HUES6 (cell line): Measurements from ENCODE around the gene ASCC1.
"Not testable (repeated sequence)": the region's sequence is repeated elsewhere in the genome, so short reads cannot be mapped to it uniquely, and the experiment has no call there.

ENCODE experiments used
- H3K27ac ChIP-seq: 2 replicates; pipeline ENCODE4 v1.7.0; 2013; ENCODE audit warnings: low read depth, mild to moderate bottlenecking, low read length, inconsistent platforms
- H3K27me3 ChIP-seq: 2 replicates; pipeline ENCODE4 v1.6.1; 2013; ENCODE audit warnings: low read length; ENCODE audit not compliant: control insufficient read depth, insufficient read depth
- H3K36me3 ChIP-seq: 2 replicates; pipeline ENCODE4 v1.6.1; 2013; ENCODE audit warnings: low read length; ENCODE audit not compliant: control insufficient read depth, insufficient read depth
- H3K4me1 ChIP-seq: 2 replicates; pipeline ENCODE4 v1.6.1; 2013; ENCODE audit warnings: low read length; ENCODE audit not compliant: control insufficient read depth, insufficient read depth
- H3K4me3 ChIP-seq: 2 replicates; pipeline ENCODE4 v1.5.1; 2013; ENCODE audit warnings: low read depth, low read length
- H3K9ac ChIP-seq: one replicate; pipeline ENCODE4 v1.6.1; 2013; ENCODE audit warnings: mild to moderate bottlenecking, low read length
- H3K9me3 ChIP-seq: 2 replicates; pipeline ENCODE4 v1.6.1; 2013; ENCODE audit warnings: low read depth, low read length; ENCODE audit not compliant: control insufficient read depth, insufficient read depth

The ASCC1 gene

DNA sequence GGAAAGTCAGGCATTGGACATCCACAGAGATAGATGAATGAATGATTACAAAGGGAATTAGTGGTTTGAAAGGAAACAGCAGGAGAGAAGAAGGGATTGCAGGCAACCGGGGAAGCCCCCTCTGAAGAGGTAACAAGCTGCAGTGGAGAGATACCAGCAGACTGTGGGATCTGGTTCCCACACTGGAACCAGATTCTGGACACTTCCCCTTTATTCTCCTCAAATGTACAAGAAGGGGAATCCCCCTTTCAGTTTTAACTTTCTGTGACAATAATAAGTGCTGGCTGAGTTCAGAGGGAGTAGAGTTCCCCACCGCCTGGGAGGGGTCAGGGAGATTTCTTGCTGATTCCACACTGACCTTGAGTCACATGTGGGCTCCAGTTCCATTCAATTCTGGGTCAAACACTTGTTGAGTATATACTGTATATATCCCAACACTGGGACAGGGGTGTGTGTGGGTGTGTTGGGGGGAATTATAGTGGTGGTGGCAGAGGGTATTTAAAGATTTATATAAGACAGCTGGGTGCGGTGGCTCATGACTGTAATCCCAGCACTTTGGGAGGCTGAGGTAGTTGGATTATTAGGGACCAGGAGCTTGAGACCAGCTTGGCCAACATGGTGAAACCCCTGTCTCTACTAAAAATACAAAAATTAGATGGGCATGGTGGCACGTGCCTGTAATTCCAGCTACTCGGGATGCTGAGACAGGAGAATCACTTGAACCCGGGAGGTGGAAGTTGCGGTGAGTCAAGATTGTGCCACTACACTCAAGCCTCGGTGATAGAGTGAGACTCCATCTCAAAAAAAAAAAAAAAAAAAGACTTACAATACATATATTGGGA is 41.2 kb upstream of the ASCC1 start:
- H3K4me3 ChIP-seq, result no peak overlapping the region
- H3K9me3 ChIP-seq, result no peaks in the 10 kb centered on the region
- H3K27me3 ChIP-seq, result no peaks in the 10 kb centered on the region
- H3K27ac ChIP-seq, result no peak overlapping the region
- no peaks in the 10 kb centered on the region for H3K36me3 ChIP-seq
- H3K9ac ChIP-seq, result no peak overlapping the region
- peaks cover 43% of the 10 kb centered on the region for H3K4me1 ChIP-seq

DNA sequence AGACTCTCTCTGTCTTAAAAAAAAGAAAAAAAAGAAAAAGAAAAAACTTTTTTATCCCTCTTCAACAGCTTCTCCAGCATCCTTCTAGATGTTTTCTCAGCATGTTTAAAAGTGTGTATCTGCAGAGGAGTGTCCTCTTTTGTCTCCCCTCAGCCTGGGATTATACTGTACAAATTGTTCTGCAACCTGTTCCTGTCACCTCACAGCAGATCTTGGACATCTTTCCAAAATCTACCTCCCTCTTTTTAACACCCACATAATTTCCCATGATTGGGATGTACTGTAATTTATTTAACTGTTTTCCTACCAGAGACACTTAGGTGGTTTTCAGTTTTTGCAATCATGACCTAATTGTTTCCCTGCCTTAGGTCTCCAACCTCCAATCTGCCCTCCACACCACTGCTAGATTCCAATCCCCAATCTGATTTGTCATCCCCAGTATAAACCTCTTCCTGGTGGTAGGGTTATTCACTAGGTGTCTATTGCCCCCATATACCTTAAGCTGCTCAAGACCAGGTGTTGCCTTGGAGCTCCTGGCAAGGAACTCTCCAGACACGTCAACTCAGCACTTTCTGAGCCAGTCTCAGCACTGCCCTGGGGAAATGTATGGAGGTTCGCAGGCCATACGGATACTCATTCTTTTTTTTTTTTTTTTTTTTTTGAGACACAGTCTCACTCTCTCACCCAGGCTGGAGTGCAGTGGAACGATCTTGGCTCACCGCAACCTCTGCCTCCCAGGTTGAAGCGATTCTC is 40.1 kb upstream of the ASCC1 start:
- H3K9me3 ChIP-seq, result no peaks in the 10 kb centered on the region
- H3K4me3 ChIP-seq, result no peak overlapping the region
- H3K36me3 ChIP-seq, result no peaks in the 10 kb centered on the region
- no peak overlapping the region for H3K9ac ChIP-seq
- H3K27ac ChIP-seq, result no peak overlapping the region
- no peaks in the 10 kb centered on the region for H3K27me3 ChIP-seq
- peaks cover 33% of the 10 kb centered on the region for H3K4me1 ChIP-seq

- H3K27ac ChIP-seq, result peak overlapping the region; percentile 72
Measured at GRCh38 chr10:72254813-72255568, 38.9 kb upstream of the ASCC1 start.

DNA sequence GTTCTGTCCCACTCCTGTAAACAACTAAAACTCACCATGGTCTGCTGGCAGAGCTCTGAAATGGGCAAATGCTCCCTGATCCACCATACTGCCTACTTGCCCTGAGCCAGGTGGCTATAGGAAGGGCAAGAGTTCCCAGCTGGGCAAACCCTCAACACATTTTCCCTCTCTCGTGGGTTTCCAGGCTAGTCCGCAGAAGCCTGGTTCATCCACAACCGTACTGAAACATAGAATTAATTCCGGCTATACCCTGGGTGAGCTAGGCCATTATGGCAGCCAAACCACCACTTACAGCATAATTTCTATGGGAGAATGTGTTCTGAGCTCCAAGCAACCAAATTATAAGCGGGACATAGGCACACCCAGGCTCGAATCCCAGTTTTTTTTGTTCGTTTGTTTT is 37.5 kb upstream of the ASCC1 start:
- no peak overlapping the region for H3K27ac ChIP-seq
- H3K4me1 ChIP-seq, result peaks cover 22% of the 10 kb centered on the region
- H3K36me3 ChIP-seq, result no peaks in the 10 kb centered on the region
- no peak overlapping the region for H3K4me3 ChIP-seq
- H3K9me3 ChIP-seq, result no peaks in the 10 kb centered on the region
- no peaks in the 10 kb centered on the region for H3K27me3 ChIP-seq
- H3K9ac ChIP-seq, result no peak overlapping the region

More at GRCh38 chr10:72254813-72255568, 38.9 kb upstream of the ASCC1 start:
- H3K27me3 ChIP-seq, result no peaks in the 10 kb centered on the region
- H3K4me1 ChIP-seq, result peaks cover 27% of the 10 kb centered on the region
- no peaks in the 10 kb centered on the region for H3K36me3 ChIP-seq
- peak overlapping the region; percentile 18 for H3K9ac ChIP-seq
- peak overlapping the region; percentile 19; the same call in 1 of the 2 replicates for H3K4me3 ChIP-seq
- H3K9me3 ChIP-seq, result no peaks in the 10 kb centered on the region

DNA sequence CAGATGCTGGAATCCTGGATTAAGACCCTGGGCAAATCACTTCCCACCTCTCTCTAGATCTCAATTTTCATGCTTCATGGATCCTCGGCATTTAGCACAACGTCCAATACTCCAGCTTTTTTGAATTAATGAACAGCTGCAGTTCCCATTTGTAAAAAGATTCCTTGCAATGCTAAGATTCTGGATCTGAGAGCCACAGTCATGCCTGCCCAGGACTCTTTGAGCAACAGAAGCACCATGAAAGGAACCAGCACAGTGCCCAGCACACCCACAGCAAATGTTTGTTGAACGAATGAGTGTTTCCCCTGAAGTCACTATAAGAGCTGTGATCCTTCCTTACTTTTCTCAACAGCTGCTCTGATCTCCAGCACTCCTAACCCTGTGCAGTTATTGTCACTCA is 36.9 kb upstream of the ASCC1 start:
- no peaks in the 10 kb centered on the region for H3K27me3 ChIP-seq
- H3K4me3 ChIP-seq, result no peak overlapping the region
- peaks cover 28% of the 10 kb centered on the region for H3K4me1 ChIP-seq
- H3K9ac ChIP-seq, result no peak overlapping the region
- no peaks in the 10 kb centered on the region for H3K36me3 ChIP-seq
- no peaks in the 10 kb centered on the region for H3K9me3 ChIP-seq
- no peak overlapping the region for H3K27ac ChIP-seq

DNA sequence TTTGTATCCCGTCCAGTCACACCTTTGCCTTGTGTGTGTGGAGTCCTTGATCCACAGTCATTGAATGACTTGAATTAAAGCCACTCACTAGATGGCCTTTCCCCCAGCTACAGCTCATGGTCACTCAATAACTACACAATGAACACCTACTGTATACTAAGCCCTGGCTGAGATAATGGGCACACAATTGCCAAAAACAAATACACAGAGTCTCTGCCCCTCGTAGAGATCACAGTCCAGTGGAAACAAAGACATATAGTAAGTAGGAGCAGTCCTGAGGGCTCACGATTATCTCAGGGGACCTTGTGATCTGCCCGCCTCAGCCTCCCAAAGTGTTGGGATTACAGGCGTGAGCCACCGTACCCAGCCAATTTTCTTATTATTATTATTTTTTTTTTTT is 35.6 kb upstream of the ASCC1 start:
- Histone ChIP-seq H3K9ac (no peak overlapping the region), H3K9me3 (no peaks in the 10 kb centered on the region), H3K4me3 (no peak overlapping the region), H3K27ac (no peak overlapping the region), H3K4me1 (peaks cover 30% of the 10 kb centered on the region), H3K27me3 (no peaks in the 10 kb centered on the region), H3K36me3 (no peaks in the 10 kb centered on the region)

DNA sequence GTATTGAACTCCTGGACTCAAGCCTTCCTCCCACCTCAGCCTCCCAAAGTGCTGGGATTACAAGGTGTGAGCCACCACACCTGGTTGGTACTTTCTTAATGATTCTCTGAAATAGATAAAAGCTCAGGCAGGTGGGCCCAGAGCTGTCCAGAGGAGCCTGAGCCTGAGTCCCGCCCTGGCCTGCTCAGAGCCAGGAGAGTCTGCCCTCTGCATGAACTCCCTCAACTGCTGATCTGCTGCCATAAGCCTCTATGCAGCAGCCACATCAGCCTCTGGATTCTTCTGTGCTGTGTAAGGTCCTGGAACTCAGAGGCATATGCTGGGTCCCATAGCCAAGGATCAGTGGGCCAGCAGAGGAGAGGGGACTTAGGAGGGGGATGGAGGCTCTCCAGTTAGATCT is 34.6 kb upstream of the ASCC1 start:
- H3K27me3 ChIP-seq, result no peaks in the 10 kb centered on the region
- H3K27ac ChIP-seq, result no peak overlapping the region
- H3K36me3 ChIP-seq, result no peaks in the 10 kb centered on the region
- no peak overlapping the region for H3K4me3 ChIP-seq
- H3K4me1 ChIP-seq, result peaks cover 30% of the 10 kb centered on the region
- H3K9me3 ChIP-seq, result no peaks in the 10 kb centered on the region
- H3K9ac ChIP-seq, result no peak overlapping the region

DNA sequence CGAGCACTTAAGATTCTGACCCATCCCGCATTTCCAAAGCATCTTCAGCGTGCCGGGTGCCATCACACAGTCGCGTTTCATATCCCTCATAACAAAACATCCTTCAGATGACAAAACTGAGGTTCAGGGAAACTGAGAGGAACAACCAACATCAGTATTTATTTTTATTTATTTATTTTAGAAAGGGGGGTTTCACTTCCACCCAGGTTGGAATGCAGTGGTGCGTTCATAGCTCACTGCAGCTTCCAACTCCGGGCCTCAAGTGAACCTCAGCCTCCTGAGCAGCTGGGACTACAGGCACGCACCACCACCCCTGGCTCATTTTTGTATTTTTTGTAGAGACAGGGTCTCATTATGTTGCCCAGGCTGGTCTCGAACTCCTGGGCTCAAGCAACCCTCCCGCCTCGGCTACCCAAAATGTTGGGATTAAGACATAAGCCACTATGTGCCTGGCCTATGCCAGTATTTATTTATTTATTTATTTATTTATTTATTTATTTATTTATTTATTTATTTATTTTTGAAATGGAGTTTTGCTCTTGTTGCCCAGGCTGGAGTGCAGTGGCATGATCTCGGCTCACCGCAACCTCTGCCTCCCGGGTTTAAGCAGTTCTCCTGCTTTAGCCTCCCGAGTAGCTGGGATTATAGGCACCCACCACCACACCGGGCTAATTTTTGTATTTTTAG is 33.2 kb upstream of the ASCC1 start:
- H3K4me3 ChIP-seq, H3K27ac ChIP-seq, H3K9me3 ChIP-seq, H3K36me3 ChIP-seq, H3K9ac ChIP-seq, H3K27me3 ChIP-seq: not testable (repeated sequence)
- peaks cover 24% of the 10 kb centered on the region for H3K4me1 ChIP-seq

- H3K4me3 ChIP-seq, result peak overlapping the region; percentile 30
- no peaks in the 10 kb centered on the region for H3K9me3 ChIP-seq
- no peaks in the 10 kb centered on the region for H3K27me3 ChIP-seq
- peaks cover 23% of the 10 kb centered on the region for H3K4me1 ChIP-seq
- no peaks in the 10 kb centered on the region for H3K36me3 ChIP-seq
- H3K27ac ChIP-seq, result no peak overlapping the region; the same call in 1 of the 2 replicates
- no peak overlapping the region for H3K9ac ChIP-seq
Measured at GRCh38 chr10:72248468-72249151, 32.5 kb upstream of the ASCC1 start.

GRCh38 chr10:72245949-72246525 is 30.0 kb upstream of the ASCC1 start:
- peaks cover 28% of the 10 kb centered on the region for H3K4me1 ChIP-seq
- no peak overlapping the region for H3K9ac ChIP-seq
- no peak overlapping the region for H3K27ac ChIP-seq

More at GRCh38 chr10:72245949-72246525, 30.0 kb upstream of the ASCC1 start:
- no peaks in the 10 kb centered on the region for H3K27me3 ChIP-seq
- no peak overlapping the region for H3K4me3 ChIP-seq
- no peaks in the 10 kb centered on the region for H3K36me3 ChIP-seq
- H3K9me3 ChIP-seq, result no peaks in the 10 kb centered on the region
